ENCODE results near the gene DDA1. TPM values are rescaled to one million over a fixed set of nuclear protein-coding genes. Genes with fewer than 3 reads are reported as not detected.

The DDA1 gene
- total and polyA plus RNA-seq, 2 of the 13 experiments (the other 11 are each of a cell fraction or from before 2014, with no cell fraction given), result 24.5 to 26.0 TPM

DNA sequence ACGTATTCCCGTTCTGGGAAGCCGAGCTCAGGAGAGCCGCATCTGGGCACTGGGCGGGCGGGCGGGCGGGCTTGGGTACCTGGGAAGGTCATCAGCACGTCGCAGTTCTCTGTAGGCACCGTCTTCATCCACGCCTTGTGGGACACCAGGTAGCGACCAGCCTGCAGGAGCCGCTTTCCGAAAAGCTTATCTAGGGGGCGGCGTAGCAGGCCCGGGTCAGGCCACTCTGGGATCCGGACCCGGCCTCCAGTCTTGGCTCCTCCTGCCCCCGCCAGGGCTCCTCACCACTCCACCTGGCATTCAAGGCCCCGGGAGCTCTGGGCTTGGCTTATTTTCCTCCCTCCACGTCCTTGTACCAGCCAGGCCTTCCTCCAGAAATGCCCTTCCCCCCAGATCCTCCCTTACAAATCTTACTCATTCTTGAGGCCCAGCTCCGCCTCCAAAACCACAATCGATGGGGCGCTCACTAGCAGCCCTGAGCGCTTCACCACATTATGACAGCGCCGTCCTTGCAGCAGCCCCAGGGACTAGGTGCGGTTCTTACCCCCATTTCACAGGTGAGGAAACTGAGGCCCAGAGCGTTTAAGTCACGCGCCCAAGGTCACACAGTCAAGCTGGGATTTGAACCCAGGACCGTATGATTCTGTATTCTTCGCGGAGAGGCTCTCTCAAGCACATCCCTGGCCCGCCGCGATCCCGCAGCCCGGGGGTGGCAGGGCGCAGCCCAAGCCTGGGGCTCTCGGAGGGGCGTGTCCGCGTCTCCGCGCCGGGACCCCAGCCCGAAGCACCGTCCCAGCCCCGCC is 24.4 kb downstream of the DDA1 start (continued):
- TF ChIP-seq, protein P1, sequence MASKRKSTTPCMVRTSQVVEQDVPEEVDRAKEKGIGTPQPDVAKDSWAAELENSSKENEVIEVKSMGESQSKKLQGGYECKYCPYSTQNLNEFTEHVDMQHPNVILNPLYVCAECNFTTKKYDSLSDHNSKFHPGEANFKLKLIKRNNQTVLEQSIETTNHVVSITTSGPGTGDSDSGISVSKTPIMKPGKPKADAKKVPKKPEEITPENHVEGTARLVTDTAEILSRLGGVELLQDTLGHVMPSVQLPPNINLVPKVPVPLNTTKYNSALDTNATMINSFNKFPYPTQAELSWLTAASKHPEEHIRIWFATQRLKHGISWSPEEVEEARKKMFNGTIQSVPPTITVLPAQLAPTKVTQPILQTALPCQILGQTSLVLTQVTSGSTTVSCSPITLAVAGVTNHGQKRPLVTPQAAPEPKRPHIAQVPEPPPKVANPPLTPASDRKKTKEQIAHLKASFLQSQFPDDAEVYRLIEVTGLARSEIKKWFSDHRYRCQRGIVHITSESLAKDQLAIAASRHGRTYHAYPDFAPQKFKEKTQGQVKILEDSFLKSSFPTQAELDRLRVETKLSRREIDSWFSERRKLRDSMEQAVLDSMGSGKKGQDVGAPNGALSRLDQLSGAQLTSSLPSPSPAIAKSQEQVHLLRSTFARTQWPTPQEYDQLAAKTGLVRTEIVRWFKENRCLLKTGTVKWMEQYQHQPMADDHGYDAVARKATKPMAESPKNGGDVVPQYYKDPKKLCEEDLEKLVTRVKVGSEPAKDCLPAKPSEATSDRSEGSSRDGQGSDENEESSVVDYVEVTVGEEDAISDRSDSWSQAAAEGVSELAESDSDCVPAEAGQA (IDR thresholded peaks at IDR 0.05; ENCODE audit: low read depth), result no peak
- TF ChIP-seq, protein P1 (CRISPR knock-in tag; IDR thresholded peaks at IDR 0.05; ENCODE audit: borderline replicate concordance), result no peak
- TF ChIP-seq KLF6 (CRISPR knock-in tag; IDR thresholded peaks at IDR 0.05) (no peak), KMT2B (CRISPR knock-in tag; IDR thresholded peaks at IDR 0.05) (no peak), TBL1XR1 (IDR thresholded peaks at IDR 0.05; ENCODE audit: borderline replicate concordance, low read length, partially characterized antibody) (no peak), HNF4G (IDR thresholded peaks at IDR 0.05; ENCODE audit: borderline replicate concordance, low read depth, low read length) (no peak), HNF4G (CRISPR knock-in tag; IDR thresholded peaks at IDR 0.05; ENCODE audit: borderline replicate concordance, low read depth) (no peak), ZNF260 (CRISPR knock-in tag; IDR thresholded peaks at IDR 0.05; ENCODE audit: borderline replicate concordance, low read depth) (no peak), POLR2AphosphoS5 (IDR thresholded peaks at IDR 0.05; ENCODE audit: low read depth, low read length) (no peak), RNF219 (CRISPR knock-in tag; IDR thresholded peaks at IDR 0.05) (no peak), ZNF598 (CRISPR knock-in tag; IDR thresholded peaks at IDR 0.05; ENCODE audit: borderline replicate concordance) (no peak; the same call in 1 of the 2 replicates)
- TF ChIP-seq, protein P2, sequence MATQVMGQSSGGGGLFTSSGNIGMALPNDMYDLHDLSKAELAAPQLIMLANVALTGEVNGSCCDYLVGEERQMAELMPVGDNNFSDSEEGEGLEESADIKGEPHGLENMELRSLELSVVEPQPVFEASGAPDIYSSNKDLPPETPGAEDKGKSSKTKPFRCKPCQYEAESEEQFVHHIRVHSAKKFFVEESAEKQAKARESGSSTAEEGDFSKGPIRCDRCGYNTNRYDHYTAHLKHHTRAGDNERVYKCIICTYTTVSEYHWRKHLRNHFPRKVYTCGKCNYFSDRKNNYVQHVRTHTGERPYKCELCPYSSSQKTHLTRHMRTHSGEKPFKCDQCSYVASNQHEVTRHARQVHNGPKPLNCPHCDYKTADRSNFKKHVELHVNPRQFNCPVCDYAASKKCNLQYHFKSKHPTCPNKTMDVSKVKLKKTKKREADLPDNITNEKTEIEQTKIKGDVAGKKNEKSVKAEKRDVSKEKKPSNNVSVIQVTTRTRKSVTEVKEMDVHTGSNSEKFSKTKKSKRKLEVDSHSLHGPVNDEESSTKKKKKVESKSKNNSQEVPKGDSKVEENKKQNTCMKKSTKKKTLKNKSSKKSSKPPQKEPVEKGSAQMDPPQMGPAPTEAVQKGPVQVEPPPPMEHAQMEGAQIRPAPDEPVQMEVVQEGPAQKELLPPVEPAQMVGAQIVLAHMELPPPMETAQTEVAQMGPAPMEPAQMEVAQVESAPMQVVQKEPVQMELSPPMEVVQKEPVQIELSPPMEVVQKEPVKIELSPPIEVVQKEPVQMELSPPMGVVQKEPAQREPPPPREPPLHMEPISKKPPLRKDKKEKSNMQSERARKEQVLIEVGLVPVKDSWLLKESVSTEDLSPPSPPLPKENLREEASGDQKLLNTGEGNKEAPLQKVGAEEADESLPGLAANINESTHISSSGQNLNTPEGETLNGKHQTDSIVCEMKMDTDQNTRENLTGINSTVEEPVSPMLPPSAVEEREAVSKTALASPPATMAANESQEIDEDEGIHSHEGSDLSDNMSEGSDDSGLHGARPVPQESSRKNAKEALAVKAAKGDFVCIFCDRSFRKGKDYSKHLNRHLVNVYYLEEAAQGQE (IDR thresholded peaks at IDR 0.05; ENCODE audit: borderline replicate concordance in 1 of 2, low read depth in 1 of 2, low read length in 2 of 2), result no peak
- TF ChIP-seq, protein P3, sequence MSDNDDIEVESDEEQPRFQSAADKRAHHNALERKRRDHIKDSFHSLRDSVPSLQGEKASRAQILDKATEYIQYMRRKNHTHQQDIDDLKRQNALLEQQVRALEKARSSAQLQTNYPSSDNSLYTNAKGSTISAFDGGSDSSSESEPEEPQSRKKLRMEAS (IDR thresholded peaks at IDR 0.05), result no peak
